ENCODE results near the gene ST6GALNAC3. TPM values are rescaled to one million over a fixed set of nuclear protein-coding genes. Genes with fewer than 3 reads are reported as not detected.

The ST6GALNAC3 gene
- total RNA-seq, 1 experiment from 2014 or later, result 0.03 TPM

- in situ Hi-C loops (cut with HindIII; ENCODE audit: low pct_unique_long_range_greater_than_20kb, low sequenced_read_pairs), result no loop called here
- no peak overlapping the region for H3K27ac ChIP-seq (ENCODE audit: low read length)
- BruUV-seq (replicated peaks), result no TSS peak
- no peaks in the 10 kb centered on the region for H3K9me3 ChIP-seq (ENCODE audit: control insufficient read depth, insufficient read depth, low read depth, low read length)
- no peaks in the 10 kb centered on the region for H3K27me3 ChIP-seq (ENCODE audit: control insufficient read depth, insufficient read depth, low read length)
- DNase-seq (ENCODE audit: low read depth, low spot score) (no peak), ATAC-seq (no peak)
- intact Hi-C loops (cut with micrococcal nuclease; ENCODE audit: unreplicated experiment), result no loop called here
- no peaks in the 10 kb centered on the region for H3K36me3 ChIP-seq (ENCODE audit: control insufficient read depth, insufficient read depth, low read length)
- H3K4me3 ChIP-seq (ENCODE audit: low read depth in 2 of 2, low read length in 2 of 2), result no peak overlapping the region
- ChIA-PET CTCF (no interaction called here), POLR2A (no interaction called here)
- H3K4me1 ChIP-seq (ENCODE audit: control insufficient read depth, insufficient read depth, low read length), result no peaks in the 10 kb centered on the region
- TF ChIP-seq REST (IDR thresholded peaks at IDR 0.05; ENCODE audit: insufficient read depth in 1 of 2, low read depth in 2 of 2, low read length in 1 of 2) (no peak), SIN3A (IDR thresholded peaks at IDR 0.05; ENCODE audit: borderline replicate concordance, insufficient read depth, low read depth, low read length) (no peak), TCF7L2 (IDR thresholded peaks at IDR 0.05; ENCODE audit: low read depth, low read length) (no peak), POLR2AphosphoS5 (IDR thresholded peaks at IDR 0.05; ENCODE audit: low read depth, low read length) (no peak)
- TF ChIP-seq, protein P1, sequence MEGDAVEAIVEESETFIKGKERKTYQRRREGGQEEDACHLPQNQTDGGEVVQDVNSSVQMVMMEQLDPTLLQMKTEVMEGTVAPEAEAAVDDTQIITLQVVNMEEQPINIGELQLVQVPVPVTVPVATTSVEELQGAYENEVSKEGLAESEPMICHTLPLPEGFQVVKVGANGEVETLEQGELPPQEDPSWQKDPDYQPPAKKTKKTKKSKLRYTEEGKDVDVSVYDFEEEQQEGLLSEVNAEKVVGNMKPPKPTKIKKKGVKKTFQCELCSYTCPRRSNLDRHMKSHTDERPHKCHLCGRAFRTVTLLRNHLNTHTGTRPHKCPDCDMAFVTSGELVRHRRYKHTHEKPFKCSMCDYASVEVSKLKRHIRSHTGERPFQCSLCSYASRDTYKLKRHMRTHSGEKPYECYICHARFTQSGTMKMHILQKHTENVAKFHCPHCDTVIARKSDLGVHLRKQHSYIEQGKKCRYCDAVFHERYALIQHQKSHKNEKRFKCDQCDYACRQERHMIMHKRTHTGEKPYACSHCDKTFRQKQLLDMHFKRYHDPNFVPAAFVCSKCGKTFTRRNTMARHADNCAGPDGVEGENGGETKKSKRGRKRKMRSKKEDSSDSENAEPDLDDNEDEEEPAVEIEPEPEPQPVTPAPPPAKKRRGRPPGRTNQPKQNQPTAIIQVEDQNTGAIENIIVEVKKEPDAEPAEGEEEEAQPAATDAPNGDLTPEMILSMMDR (IDR thresholded peaks at IDR 0.05), result no peak
Measured at GRCh38 chr1:76092812-76093211, 18.3 kb downstream of the ST6GALNAC3 start.

GRCh38 chr1:76093522-76094312 lies 19.2 kb downstream of the ST6GALNAC3 start:
- H3K27ac ChIP-seq (ENCODE audit: low read length), result no peak overlapping the region
- no peak for DNase-seq (ENCODE audit: low read depth, low spot score)
- H3K27me3 ChIP-seq (ENCODE audit: control insufficient read depth, insufficient read depth, low read length), result no peaks in the 10 kb centered on the region
- ATAC-seq, result no peak
- no peaks in the 10 kb centered on the region for H3K4me1 ChIP-seq (ENCODE audit: control insufficient read depth, insufficient read depth, low read length)
- H3K36me3 ChIP-seq (ENCODE audit: control insufficient read depth, insufficient read depth, low read length), result no peaks in the 10 kb centered on the region
- no peaks in the 10 kb centered on the region for H3K9me3 ChIP-seq (ENCODE audit: control insufficient read depth, insufficient read depth, low read depth, low read length)
- in situ Hi-C loops (cut with HindIII; ENCODE audit: low pct_unique_long_range_greater_than_20kb, low sequenced_read_pairs) (no loop called here), intact Hi-C loops (cut with micrococcal nuclease; ENCODE audit: unreplicated experiment) (no loop called here)
- ChIA-PET POLR2A (no interaction called here), CTCF (no interaction called here)
- no peak overlapping the region for H3K4me3 ChIP-seq (ENCODE audit: low read depth in 2 of 2, low read length in 2 of 2)
- TF ChIP-seq POLR2AphosphoS5 (IDR thresholded peaks at IDR 0.05; ENCODE audit: low read depth, low read length) (no peak), SIN3A (IDR thresholded peaks at IDR 0.05; ENCODE audit: borderline replicate concordance, insufficient read depth, low read depth, low read length) (no peak), REST (IDR thresholded peaks at IDR 0.05; ENCODE audit: insufficient read depth in 1 of 2, low read depth in 2 of 2, low read length in 1 of 2) (no peak), TCF7L2 (IDR thresholded peaks at IDR 0.05; ENCODE audit: low read depth, low read length) (no peak)
- TF ChIP-seq, protein P1 (IDR thresholded peaks at IDR 0.05), result no peak
- no TSS peak for BruUV-seq (replicated peaks)
